Osteocyte (in vitro differentiated cells): Measurements from ENCODE around the gene MPHOSPH6. TPM values are rescaled to one million over a fixed set of nuclear protein-coding genes. Genes with fewer than 3 reads are reported as not detected.

ENCODE experiments used
- DNase-seq: peaks from one replicate; pipeline ENCODE4 v3.0.0; 2021; ENCODE audit warnings: mixed read lengths; ENCODE audit not compliant: unreplicated experiment; ENCODE audit errors: extremely low spot score
- H3K27ac Mint-ChIP-seq: one replicate; pipeline ENCODE4 v1.8.0; 2021; ENCODE audit warnings: mild to moderate bottlenecking, mixed read lengths; ENCODE audit not compliant: unreplicated experiment
- H3K27me3 Mint-ChIP-seq: one replicate; pipeline ENCODE4 v1.8.0; 2021; ENCODE audit warnings: mixed read lengths; ENCODE audit not compliant: unreplicated experiment
- H3K36me3 Mint-ChIP-seq: one replicate; pipeline ENCODE4 v1.8.0; 2021; ENCODE audit warnings: mixed read lengths; ENCODE audit not compliant: unreplicated experiment
- H3K4me1 Mint-ChIP-seq: one replicate; pipeline ENCODE4 v1.8.0; 2021; ENCODE audit warnings: mixed read lengths; ENCODE audit not compliant: unreplicated experiment
- H3K4me3 Mint-ChIP-seq: one replicate; pipeline ENCODE4 v1.8.0; 2021; ENCODE audit warnings: mild to moderate bottlenecking, moderate library complexity, mixed read lengths; ENCODE audit not compliant: unreplicated experiment
- H3K9me3 Mint-ChIP-seq: one replicate; pipeline ENCODE4 v1.8.0; 2021; ENCODE audit warnings: mixed read lengths; ENCODE audit not compliant: unreplicated experiment
- total RNA-seq: library from RNA; stranded (reverse); gene quantifications from 2 replicates; pipeline ENCODE4 v1.2.1, GENCODE V29; 2021
- TF ChIP-seq, protein P1 (sequence below): fragments of 200-600 bp; sonication (generic); IDR thresholded peaks from 2 replicates; pipeline ENCODE4 v1.5.0; 2021; ENCODE audit warnings: antibody characterized with exemption, mild to moderate bottlenecking, moderate library complexity

The MPHOSPH6 gene
- total RNA-seq, 1 donor from 2014 or later, result 13.6 TPM

DNA sequence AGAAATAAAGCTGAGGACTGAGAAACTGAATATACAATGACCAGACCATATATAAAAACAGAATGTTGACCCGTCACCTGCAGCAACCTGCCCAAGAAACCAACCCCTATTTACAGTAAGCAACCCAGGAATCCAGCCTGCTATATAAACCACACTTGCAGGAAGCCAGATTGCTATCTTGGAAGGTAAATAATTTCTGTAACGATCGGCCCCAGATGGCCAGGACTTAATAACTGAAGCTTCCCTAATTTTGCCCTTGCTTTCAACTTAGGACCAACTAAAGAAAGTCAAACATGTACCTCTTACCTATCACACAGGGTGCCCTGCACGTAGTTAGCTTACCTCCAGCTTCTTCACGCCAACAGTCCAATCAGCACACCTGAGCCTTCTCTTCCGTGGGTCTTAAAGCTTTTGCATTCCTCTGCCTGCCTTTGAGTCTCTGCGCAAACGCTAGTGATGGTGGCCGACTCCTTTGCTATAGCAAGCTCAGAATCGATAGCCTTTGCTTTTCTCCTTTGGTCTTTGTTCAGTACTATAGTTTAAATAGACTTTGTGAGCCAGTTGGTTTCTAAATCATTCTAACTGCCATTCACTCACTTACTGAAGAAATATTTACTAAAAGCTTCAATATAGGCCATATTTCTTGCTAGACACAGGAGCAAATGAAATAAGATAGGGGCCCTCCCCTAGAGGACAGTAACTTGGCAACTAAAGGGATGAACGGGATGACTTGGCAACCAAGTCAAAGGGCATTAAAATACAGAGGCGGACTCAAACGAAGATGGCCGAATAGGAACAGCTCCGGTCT is 31.3 kb downstream of the MPHOSPH6 start:
- DNase-seq, result no peak
- Mint-ChIP-seq H3K27ac (no peak overlapping the region), H3K4me3 (no peak overlapping the region), H3K36me3 (peaks cover 3% of the 10 kb centered on the region), H3K4me1 (peaks cover 18% of the 10 kb centered on the region), H3K9me3 (no peaks in the 10 kb centered on the region), H3K27me3 (no peaks in the 10 kb centered on the region)
- TF ChIP-seq, protein P1, sequence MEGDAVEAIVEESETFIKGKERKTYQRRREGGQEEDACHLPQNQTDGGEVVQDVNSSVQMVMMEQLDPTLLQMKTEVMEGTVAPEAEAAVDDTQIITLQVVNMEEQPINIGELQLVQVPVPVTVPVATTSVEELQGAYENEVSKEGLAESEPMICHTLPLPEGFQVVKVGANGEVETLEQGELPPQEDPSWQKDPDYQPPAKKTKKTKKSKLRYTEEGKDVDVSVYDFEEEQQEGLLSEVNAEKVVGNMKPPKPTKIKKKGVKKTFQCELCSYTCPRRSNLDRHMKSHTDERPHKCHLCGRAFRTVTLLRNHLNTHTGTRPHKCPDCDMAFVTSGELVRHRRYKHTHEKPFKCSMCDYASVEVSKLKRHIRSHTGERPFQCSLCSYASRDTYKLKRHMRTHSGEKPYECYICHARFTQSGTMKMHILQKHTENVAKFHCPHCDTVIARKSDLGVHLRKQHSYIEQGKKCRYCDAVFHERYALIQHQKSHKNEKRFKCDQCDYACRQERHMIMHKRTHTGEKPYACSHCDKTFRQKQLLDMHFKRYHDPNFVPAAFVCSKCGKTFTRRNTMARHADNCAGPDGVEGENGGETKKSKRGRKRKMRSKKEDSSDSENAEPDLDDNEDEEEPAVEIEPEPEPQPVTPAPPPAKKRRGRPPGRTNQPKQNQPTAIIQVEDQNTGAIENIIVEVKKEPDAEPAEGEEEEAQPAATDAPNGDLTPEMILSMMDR, result no peak

DNA sequence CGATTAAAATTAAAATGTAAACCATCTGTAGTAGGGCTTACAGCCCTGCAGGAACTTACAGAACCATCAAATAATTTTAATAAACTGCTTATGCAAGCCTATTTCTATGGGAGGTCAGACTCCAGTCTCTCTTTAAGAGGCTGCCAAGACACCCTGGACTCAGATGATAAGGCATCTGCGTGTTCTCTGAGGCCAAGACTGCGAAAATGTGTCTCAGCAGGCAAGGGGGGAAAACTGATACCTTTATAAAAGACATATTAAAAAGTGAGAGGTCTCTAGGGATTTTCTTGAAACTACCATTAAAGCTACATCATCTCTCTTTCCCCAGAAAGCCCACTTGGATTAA is 32.2 kb downstream of the MPHOSPH6 start:
- Mint-ChIP-seq H3K4me3 (no peak overlapping the region), H3K27ac (no peak overlapping the region), H3K9me3 (no peaks in the 10 kb centered on the region), H3K36me3 (peaks cover 3% of the 10 kb centered on the region), H3K4me1 (peaks cover 18% of the 10 kb centered on the region), H3K27me3 (no peaks in the 10 kb centered on the region)
- TF ChIP-seq, protein P1, result no peak
- no peak for DNase-seq

DNA sequence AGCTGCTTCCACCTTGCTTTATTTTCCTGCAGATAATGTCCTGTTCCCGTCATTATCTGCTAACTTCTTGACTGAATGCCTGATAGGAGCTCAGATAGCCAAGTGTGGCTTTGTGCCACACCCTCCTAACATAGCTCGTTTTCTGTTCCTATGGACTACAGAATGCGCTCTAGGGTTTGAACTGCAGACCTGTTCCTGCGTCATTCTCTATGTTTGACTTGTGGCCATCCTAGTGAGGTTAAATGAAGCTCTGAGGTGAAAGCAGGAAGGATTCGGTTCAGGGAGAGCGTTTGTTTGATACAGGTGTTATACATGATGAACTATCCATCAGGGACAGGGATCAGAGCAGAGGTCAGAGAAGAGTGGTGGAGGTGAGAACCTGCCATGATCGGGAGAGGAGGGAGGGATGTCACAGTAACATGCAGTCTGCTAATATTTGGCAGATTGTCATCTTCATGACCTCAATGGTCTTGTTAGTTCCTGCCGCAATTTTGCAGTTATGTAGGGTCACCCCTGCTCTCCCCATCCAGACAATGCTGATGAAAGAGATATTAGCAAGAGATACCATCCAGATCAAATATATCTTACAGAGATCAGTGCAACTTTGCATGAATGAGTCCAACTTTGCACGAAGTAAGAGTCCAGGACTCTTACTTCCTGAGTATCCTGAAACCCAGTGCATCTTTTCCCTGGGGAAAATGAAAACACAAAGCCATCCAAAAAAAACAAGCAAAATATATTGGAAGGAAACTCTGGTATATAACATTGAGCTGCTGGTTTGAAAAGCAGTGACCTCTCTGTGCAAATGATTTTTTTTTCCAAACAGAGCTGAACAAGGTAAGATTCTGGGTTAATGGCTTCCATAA is 32.8 kb downstream of the MPHOSPH6 start:
- H3K27me3 Mint-ChIP-seq, result no peaks in the 10 kb centered on the region
- no peak overlapping the region for H3K4me3 Mint-ChIP-seq
- no peaks in the 10 kb centered on the region for H3K9me3 Mint-ChIP-seq
- H3K4me1 Mint-ChIP-seq, result peaks cover 18% of the 10 kb centered on the region
- H3K36me3 Mint-ChIP-seq, result peaks cover 3% of the 10 kb centered on the region
- no peak for DNase-seq
- no peak overlapping the region for H3K27ac Mint-ChIP-seq
- TF ChIP-seq, protein P1, result no peak

DNA sequence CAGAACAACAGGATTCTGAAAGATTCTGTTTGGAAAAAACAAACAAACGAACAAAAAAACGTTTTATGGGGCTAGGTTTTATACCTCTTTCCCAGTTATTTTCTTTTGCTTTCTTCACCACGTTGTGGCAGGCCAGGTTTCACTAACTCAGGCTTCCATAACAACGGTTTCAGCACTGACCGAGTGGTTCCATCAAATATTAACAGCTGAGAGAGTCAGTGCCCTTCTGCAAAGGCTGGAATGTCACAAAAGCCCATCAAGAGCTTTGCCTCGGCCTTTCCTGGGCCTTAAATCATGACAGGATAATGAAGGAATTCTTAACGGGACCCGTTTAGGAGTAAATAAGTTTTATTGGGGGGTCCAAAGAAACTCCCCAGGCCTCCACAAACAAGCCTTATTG is 34.2 kb downstream of the MPHOSPH6 start:
- Mint-ChIP-seq H3K4me3 (no peak overlapping the region), H3K4me1 (peaks cover 18% of the 10 kb centered on the region), H3K36me3 (peaks cover 3% of the 10 kb centered on the region), H3K27me3 (no peaks in the 10 kb centered on the region), H3K27ac (no peak overlapping the region), H3K9me3 (no peaks in the 10 kb centered on the region)
- DNase-seq, result no peak
- TF ChIP-seq, protein P1, result no peak

DNA sequence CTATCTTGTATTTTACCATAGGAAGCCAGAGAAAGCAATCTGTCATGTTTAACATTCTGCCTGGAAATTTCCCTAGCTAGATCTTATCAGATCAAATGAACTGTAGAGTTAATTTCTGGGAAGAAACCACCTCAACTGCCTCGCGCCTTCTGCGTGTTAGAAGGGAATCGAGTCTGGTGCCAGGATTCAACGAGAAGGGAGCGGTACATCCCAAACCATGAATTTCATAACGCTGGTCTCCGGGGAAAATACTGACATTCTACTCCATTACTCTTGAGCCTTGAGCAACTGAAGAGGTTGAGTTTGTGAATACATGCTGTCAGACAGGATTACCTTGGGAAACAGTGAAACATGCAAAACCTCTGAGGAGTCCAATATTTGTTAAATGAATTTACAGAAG is 35.2 kb downstream of the MPHOSPH6 start:
- TF ChIP-seq, protein P1, result no peak
- peaks cover 3% of the 10 kb centered on the region for H3K36me3 Mint-ChIP-seq
- H3K4me1 Mint-ChIP-seq, result peaks cover 18% of the 10 kb centered on the region
- no peak overlapping the region for H3K4me3 Mint-ChIP-seq
- DNase-seq, result no peak
- H3K27ac Mint-ChIP-seq, result no peak overlapping the region
- H3K9me3 Mint-ChIP-seq, result no peaks in the 10 kb centered on the region
- no peaks in the 10 kb centered on the region for H3K27me3 Mint-ChIP-seq
